Gastroesophageal sphincter (tissue), 3 donors: Measurements from ENCODE around the gene CEP83.

ENCODE experiments used
- CTCF ChIP-seq, 4 experiments: fragments of 200-600 bp in 2 of 4; fragments of 450-650 bp in 2 of 4; sonication (generic) in 1 of 4; IDR thresholded peaks; one replicate each; pipeline ENCODE4 v1.5.1; 2017 to 2019; ENCODE audit warnings: antibody characterized with exemption in 4 of 4, mild to moderate bottlenecking in 2 of 4, moderate library complexity in 2 of 4
- EP300 ChIP-seq: sonication (generic); formaldehyde crosslinking; IDR thresholded peaks from one replicate; pipeline ENCODE4 v1.6.1; 2017; ENCODE audit warnings: antibody characterized with exemption, mild to moderate bottlenecking
- POLR2A ChIP-seq, 2 donors: fragments of 450-650 bp; IDR thresholded peaks; one replicate each; pipeline ENCODE4 v1.6.1; 2017; ENCODE audit warnings: antibody characterized with exemption in 2 of 2, mild to moderate bottlenecking in 2 of 2, moderate library complexity in 1 of 2
- POLR2AphosphoS5 ChIP-seq: sonication (generic); formaldehyde crosslinking; IDR thresholded peaks from one replicate; pipeline ENCODE4 v1.6.1; 2017; ENCODE audit warnings: antibody characterized with exemption

GRCh38 chr12:94305130-94305957, 154.3 kb downstream of the CEP83 start:
- TF ChIP-seq POLR2A (IDR thresholded peaks at IDR 0.05) (no peak), CTCF (IDR thresholded peaks at IDR 0.05) (no peak), POLR2AphosphoS5 (peak; percentile 12), EP300 (no peak)
